Neural crest cell (in vitro differentiated cells): Measurements from ENCODE around the gene PEAK1. TPM values are rescaled to one million over a fixed set of nuclear protein-coding genes. Genes with fewer than 3 reads are reported as not detected.

ENCODE experiments used
- DNase-seq: peaks from one replicate; pipeline ENCODE4 v3.0.0; 2021; ENCODE audit warnings: low read depth, mixed read lengths, low spot score
- H3K27ac Mint-ChIP-seq: one replicate; pipeline ENCODE4 v1.8.0; 2021; ENCODE audit warnings: mild to moderate bottlenecking, mixed read lengths; ENCODE audit not compliant: unreplicated experiment
- H3K27me3 Mint-ChIP-seq: 2 replicates; pipeline ENCODE4 v1.8.0; 2021; ENCODE audit warnings: low read depth, mild to moderate bottlenecking, mixed read lengths
- H3K36me3 Mint-ChIP-seq: 2 replicates; pipeline ENCODE4 v1.8.0; 2021; ENCODE audit warnings: low read depth, mild to moderate bottlenecking, mixed read lengths
- H3K4me1 Mint-ChIP-seq: 2 replicates; pipeline ENCODE4 v1.8.0; 2021; ENCODE audit warnings: mixed read lengths
- H3K4me3 Mint-ChIP-seq: one replicate; pipeline ENCODE4 v1.8.0; 2021; ENCODE audit warnings: mild to moderate bottlenecking, mixed read lengths
- H3K9me3 Mint-ChIP-seq: 2 replicates; pipeline ENCODE4 v1.8.0; 2021; ENCODE audit warnings: mixed read lengths
- CTCF ChIP-seq: fragments of 200-600 bp; sonication (generic); conservative IDR thresholded peaks from 2 replicates; pipeline ENCODE4 v1.5.0; 2021; ENCODE audit warnings: antibody characterized with exemption, mild to moderate bottlenecking
- long read RNA-seq: library from polyadenylated mRNA; unstranded; transcript quantifications from one replicate; pipeline ENCODE4 v2.0.0, GENCODE V29; 2020
- total RNA-seq: library from RNA; stranded (reverse); gene quantifications from 2 replicates; pipeline ENCODE4 v1.2.1, GENCODE V29; 2021

Gene PEAK1
- 26.0 and 26.9 TPM in 2 replicates for total RNA-seq
- long read RNA-seq, partial matches to known transcripts: 2 of 7 reads
- long read RNA-seq, other reads (novel, unspliced or antisense): 5 of 7 reads

GRCh38 chr15:77419836-77420609, at the start of gene PEAK1:
Gene PEAK1 (minus strand): TSS chr15:77420104. CDS start chr15:77181926, 238,178 bp downstream.
- H3K27ac Mint-ChIP-seq: peak within 1 kb of the TSS; percentile 99
- TF ChIP-seq CTCF: peak; percentile 3
- DNase-seq: peak; percentile 98
- peaks cover 36% of the 10 kb centered on the region for H3K4me1 Mint-ChIP-seq
- no peaks in the 10 kb centered on the region for H3K9me3 Mint-ChIP-seq
- H3K4me3 Mint-ChIP-seq: peak within 1 kb of the TSS; percentile 98
- no peaks in the 10 kb centered on the region for H3K27me3 Mint-ChIP-seq
- no peaks in the 10 kb centered on the region for H3K36me3 Mint-ChIP-seq

- no peaks in the 10 kb centered on the region for H3K27me3 Mint-ChIP-seq
- H3K4me3 Mint-ChIP-seq: no peak overlapping the region
- TF ChIP-seq CTCF: no peak
- H3K4me1 Mint-ChIP-seq: peaks cover 5% of the 10 kb centered on the region
- no peak for DNase-seq
- H3K27ac Mint-ChIP-seq: no peak overlapping the region
- H3K36me3 Mint-ChIP-seq: peaks cover 28% of the 10 kb centered on the region
- peaks cover 2% of the 10 kb centered on the region for H3K9me3 Mint-ChIP-seq
Measured at GRCh38 chr15:77468896-77469295, 49.0 kb upstream of the PEAK1 start.

DNA sequence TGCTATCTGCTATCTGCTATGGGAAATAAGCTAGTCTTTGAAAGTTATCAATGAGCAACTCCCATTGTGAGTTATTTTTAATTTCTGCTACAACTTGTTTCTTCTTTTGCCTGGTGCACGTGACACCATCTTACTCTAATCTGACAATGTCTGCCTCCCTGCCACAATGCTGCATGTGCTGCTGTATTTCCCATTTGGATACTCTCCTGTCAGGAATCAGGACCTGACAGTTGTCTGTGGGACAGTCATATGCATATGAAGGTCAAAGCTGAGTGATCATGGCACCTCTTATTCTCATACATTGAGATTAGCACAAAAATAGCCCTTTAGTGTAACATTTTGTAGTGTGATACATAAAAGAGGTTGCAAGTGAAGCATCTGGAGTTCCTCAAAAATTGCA, 46.6 kb upstream of the PEAK1 start:
- peaks cover 5% of the 10 kb centered on the region for H3K4me1 Mint-ChIP-seq
- no peak overlapping the region for H3K4me3 Mint-ChIP-seq
- no peaks in the 10 kb centered on the region for H3K27me3 Mint-ChIP-seq
- H3K27ac Mint-ChIP-seq: no peak overlapping the region
- DNase-seq: no peak
- H3K9me3 Mint-ChIP-seq: peaks cover 2% of the 10 kb centered on the region
- H3K36me3 Mint-ChIP-seq: peaks cover 24% of the 10 kb centered on the region
- TF ChIP-seq CTCF: no peak

DNA sequence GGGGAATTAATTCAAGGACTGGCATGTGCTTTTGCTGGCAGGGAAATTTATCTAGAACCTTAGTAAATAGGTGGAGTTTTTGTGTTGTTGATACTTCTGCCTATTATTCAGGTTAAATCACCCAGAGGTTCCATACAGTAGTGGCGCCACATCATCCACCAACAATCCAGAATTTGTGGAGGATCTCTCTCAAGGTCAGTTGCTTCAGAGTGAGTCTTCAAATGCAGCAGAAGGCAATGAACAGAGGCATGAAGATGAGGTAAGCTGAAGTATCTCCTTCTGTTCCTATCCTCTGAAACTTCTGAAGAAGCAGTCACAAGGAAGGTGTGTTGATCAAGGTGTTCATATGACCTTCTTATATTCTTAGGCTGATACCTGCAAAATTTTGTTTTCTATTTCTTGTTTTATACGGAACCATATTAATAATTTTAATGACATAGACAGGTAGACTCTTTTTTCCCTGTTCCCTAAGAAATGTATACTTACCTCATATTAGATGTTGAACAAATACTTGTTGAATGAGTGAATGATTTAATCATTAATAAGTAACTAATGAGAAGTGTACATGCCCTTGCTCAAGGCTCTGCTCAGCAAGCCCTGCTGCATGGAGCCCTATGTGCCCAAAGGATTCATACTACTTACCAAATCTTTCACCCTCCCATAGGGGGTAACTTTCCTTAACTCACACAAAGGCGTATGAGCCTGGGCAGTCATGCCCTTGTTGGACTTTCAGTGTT, 44.4 kb upstream of the PEAK1 start:
- no peak for TF ChIP-seq CTCF
- no peak overlapping the region for H3K4me3 Mint-ChIP-seq
- DNase-seq: no peak
- no peaks in the 10 kb centered on the region for H3K9me3 Mint-ChIP-seq
- peaks cover 30% of the 10 kb centered on the region for H3K36me3 Mint-ChIP-seq
- H3K27ac Mint-ChIP-seq: no peak overlapping the region
- H3K27me3 Mint-ChIP-seq: no peaks in the 10 kb centered on the region
- no peaks in the 10 kb centered on the region for H3K4me1 Mint-ChIP-seq

- no peak overlapping the region for H3K4me3 Mint-ChIP-seq
- no peak overlapping the region for H3K27ac Mint-ChIP-seq
- no peaks in the 10 kb centered on the region for H3K9me3 Mint-ChIP-seq
- no peaks in the 10 kb centered on the region for H3K27me3 Mint-ChIP-seq
- peaks cover 19% of the 10 kb centered on the region for H3K36me3 Mint-ChIP-seq
- TF ChIP-seq CTCF: no peak
- H3K4me1 Mint-ChIP-seq: peaks cover 12% of the 10 kb centered on the region
- no peak for DNase-seq
Measured at GRCh38 chr15:77461486-77461885, 41.6 kb upstream of the PEAK1 start.
